Endothelial cell of umbilical vein (primary cell): ENCODE results near the gene SEC22A.

Experiments used
- EZH2 ChIP-seq: IDR thresholded peaks from 2 replicates; pipeline ENCODE4 v1.6.1; 2012; ENCODE audit warnings: borderline replicate concordance, low read depth, mild to moderate bottlenecking, moderate library complexity, low read length, inconsistent platforms; ENCODE audit not compliant: severe bottlenecking
- FOS ChIP-seq: IDR thresholded peaks from 2 replicates; pipeline ENCODE4 v1.6.1; 2011; ENCODE audit warnings: mild to moderate bottlenecking, low read length, moderate library complexity, borderline replicate concordance; ENCODE audit not compliant: insufficient read depth
- GATA2 ChIP-seq: IDR thresholded peaks from 2 replicates; pipeline ENCODE4 v1.7.0; 2011; ENCODE audit warnings: low read depth, mild to moderate bottlenecking, moderate library complexity, mixed read lengths, low read length; ENCODE audit not compliant: insufficient read length, insufficient read depth
- POLR2A ChIP-seq: IDR thresholded peaks from 2 replicates; pipeline ENCODE4 v1.6.1; 2012; ENCODE audit warnings: low read depth, mild to moderate bottlenecking, control low read depth, low read length
- POLR2AphosphoS5 ChIP-seq: IDR thresholded peaks from 2 replicates; pipeline ENCODE4 v1.6.1; 2012; ENCODE audit warnings: low read depth, mild to moderate bottlenecking, control low read depth, low read length, moderate library complexity; ENCODE audit not compliant: insufficient read depth
- TF ChIP-seq, protein P1 (sequence below), 2 donors: IDR thresholded peaks; 1 replicate in 1 of 2; 2 replicates in 1 of 2; pipeline ENCODE4 v1.5.1; 2011; ENCODE audit warnings: low read length in 2 of 2, mild to moderate bottlenecking in 2 of 2, moderate library complexity in 2 of 2, control low read depth in 1 of 2, inconsistent platforms in 1 of 2, low read depth in 1 of 2; ENCODE audit not compliant: insufficient read depth in 1 of 2; ENCODE audit errors: extremely low read depth in 1 of 2

DNA sequence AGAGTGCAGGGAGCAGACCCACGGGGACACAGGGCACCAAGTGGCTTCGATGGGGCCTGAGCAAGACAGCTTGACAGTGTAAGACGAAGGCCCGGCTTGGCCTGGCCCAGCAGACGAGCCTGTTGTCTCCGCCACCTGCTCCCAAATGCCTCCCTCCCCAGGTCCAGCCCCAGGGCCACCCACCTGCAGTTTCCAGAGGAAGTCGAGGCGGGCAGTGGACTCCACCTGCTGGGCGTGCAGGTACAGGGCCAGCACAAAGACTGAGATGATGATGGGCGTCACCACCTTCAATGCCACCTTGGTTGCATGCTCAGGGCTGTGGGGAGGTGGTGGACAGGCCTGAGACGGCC is 94.1 kb downstream of the SEC22A start:
- TF ChIP-seq, protein P1, sequence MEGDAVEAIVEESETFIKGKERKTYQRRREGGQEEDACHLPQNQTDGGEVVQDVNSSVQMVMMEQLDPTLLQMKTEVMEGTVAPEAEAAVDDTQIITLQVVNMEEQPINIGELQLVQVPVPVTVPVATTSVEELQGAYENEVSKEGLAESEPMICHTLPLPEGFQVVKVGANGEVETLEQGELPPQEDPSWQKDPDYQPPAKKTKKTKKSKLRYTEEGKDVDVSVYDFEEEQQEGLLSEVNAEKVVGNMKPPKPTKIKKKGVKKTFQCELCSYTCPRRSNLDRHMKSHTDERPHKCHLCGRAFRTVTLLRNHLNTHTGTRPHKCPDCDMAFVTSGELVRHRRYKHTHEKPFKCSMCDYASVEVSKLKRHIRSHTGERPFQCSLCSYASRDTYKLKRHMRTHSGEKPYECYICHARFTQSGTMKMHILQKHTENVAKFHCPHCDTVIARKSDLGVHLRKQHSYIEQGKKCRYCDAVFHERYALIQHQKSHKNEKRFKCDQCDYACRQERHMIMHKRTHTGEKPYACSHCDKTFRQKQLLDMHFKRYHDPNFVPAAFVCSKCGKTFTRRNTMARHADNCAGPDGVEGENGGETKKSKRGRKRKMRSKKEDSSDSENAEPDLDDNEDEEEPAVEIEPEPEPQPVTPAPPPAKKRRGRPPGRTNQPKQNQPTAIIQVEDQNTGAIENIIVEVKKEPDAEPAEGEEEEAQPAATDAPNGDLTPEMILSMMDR (IDR thresholded peaks at IDR 0.05; ENCODE audit: extremely low read depth in 1 of 2, insufficient read depth in 1 of 2, low read depth in 1 of 2, low read length in 2 of 2): no peak
- TF ChIP-seq POLR2AphosphoS5: no peak
- TF ChIP-seq POLR2A: no peak
- TF ChIP-seq GATA2: no peak
- TF ChIP-seq EZH2: no peak
- TF ChIP-seq FOS: no peak
